OCI-LY7 (cell line): ENCODE results near the gene FHIT. TPM values are rescaled to one million over a fixed set of nuclear protein-coding genes. Genes with fewer than 3 reads are reported as not detected.

ENCODE experiments used
- BruUV-seq: library from RNA; stranded (reverse); fragments of 400-500 nt; replicated peaks from 2 replicates; lab custom pipeline; 2021; lab: Mats Ljungman, UMichigan
- CTCF ChIA-PET: fragments of 300-600 bp; sonication (Branson Sonifier 250); formaldehyde crosslinking; loops from one replicate; lab custom pipeline; 2022; ENCODE audit warnings: antibody characterized with exemption; ENCODE audit not compliant: unreplicated experiment; lab: Charles Lee
- POLR2A ChIA-PET: fragments of 300-600 bp; sonication (Branson Sonifier 250); formaldehyde crosslinking; loops from one replicate; lab custom pipeline; 2022; ENCODE audit warnings: antibody characterized with exemption; lab: Charles Lee
- DNase-seq: peaks from one replicate; pipeline ENCODE4 v3.0.0-alpha.2; 2015; ENCODE audit warnings: low spot score
- H2AFZ ChIP-seq: fragments of 200-600 bp; sonication (generic), shearing (Covaris generic); 2 replicates; pipeline ENCODE4 v1.6.1; 2014; ENCODE audit warnings: mild to moderate bottlenecking, antibody characterized with exemption, low read length, moderate library complexity
- H3K27ac ChIP-seq: fragments of 200-600 bp; sonication (generic); 2 replicates; pipeline ENCODE4 v1.5.1; 2014; ENCODE audit warnings: mixed run types, low read depth, mild to moderate bottlenecking, moderate library complexity, low read length, inconsistent platforms; ENCODE audit not compliant: poor library complexity, severe bottlenecking
- H3K36me3 ChIP-seq: fragments of 200-600 bp; sonication (generic); 2 replicates; pipeline ENCODE4 v1.6.1; 2014; ENCODE audit warnings: mild to moderate bottlenecking, antibody characterized with exemption, low read length, moderate library complexity, mixed read lengths; ENCODE audit not compliant: insufficient read depth
- H3K4me1 ChIP-seq: fragments of 200-600 bp; sonication (generic); 2 replicates; pipeline ENCODE4 v1.5.1; 2014; ENCODE audit warnings: mild to moderate bottlenecking, low read length; ENCODE audit not compliant: insufficient read depth, poor library complexity, severe bottlenecking
- H3K4me2 ChIP-seq: fragments of 200-600 bp; sonication (generic); 2 replicates; pipeline ENCODE4 v1.6.1; 2014; ENCODE audit warnings: mild to moderate bottlenecking, low read length
- H3K4me3 ChIP-seq: fragments of 200-600 bp; sonication (generic); 2 replicates; pipeline ENCODE4 v1.5.1; 2014; ENCODE audit warnings: mild to moderate bottlenecking, low read depth, low read length; ENCODE audit not compliant: poor library complexity, severe bottlenecking
- H3K79me2 ChIP-seq: fragments of 200-600 bp; sonication (generic); 2 replicates; pipeline ENCODE4 v1.6.1; 2016; ENCODE audit warnings: low read depth, mild to moderate bottlenecking, low read length, moderate library complexity, mixed read lengths; ENCODE audit not compliant: insufficient read depth
- H3K9me2 ChIP-seq: fragments of 200-600 bp; sonication (generic); 2 replicates; pipeline ENCODE4 v1.6.1; 2016; ENCODE audit warnings: mild to moderate bottlenecking, low read length, mixed read lengths; ENCODE audit not compliant: insufficient read depth
- H3K9me3 ChIP-seq: fragments of 200-600 bp; sonication (generic); 2 replicates; pipeline ENCODE4 v1.6.1; 2014; ENCODE audit warnings: mild to moderate bottlenecking, mixed run types, low read length, mixed read lengths
- H4K20me1 ChIP-seq: fragments of 200-600 bp; sonication (generic); 2 replicates; pipeline ENCODE4 v1.6.1; 2014; ENCODE audit warnings: mild to moderate bottlenecking, antibody characterized with exemption, low read length, moderate library complexity, mixed read lengths; ENCODE audit not compliant: insufficient read depth
- CTCF ChIP-seq: fragments of 200-600 bp; sonication (generic); conservative IDR thresholded peaks from 2 replicates; pipeline ENCODE4 v1.5.1; 2014; ENCODE audit warnings: mild to moderate bottlenecking, antibody characterized with exemption, low read length, moderate library complexity, mixed read lengths
- EZH2phosphoT487 ChIP-seq: fragments of 200-600 bp; sonication (generic); IDR thresholded peaks from 2 replicates; pipeline ENCODE4 v1.6.1; 2018; ENCODE audit warnings: low read depth, borderline replicate concordance, mild to moderate bottlenecking, mixed run types, antibody characterized with exemption, low read length, moderate library complexity, mixed read lengths
- intact Hi-C: fragments of 100-400 bp; cut with micrococcal nuclease; formaldehyde crosslinking; loops from one replicate; pipeline ENCODE4 v1.10.0; 2022; ENCODE audit not compliant: unreplicated experiment
- total RNA-seq, 2 experiments: library from RNA; depleted of rRNA in 1 of 2; stranded (reverse); fragments of >200 nt in 1 of 2; shearing (Covaris generic) in 1 of 2; gene quantifications; 2 replicates each; pipeline ENCODE4 v1.2.3, GENCODE V29; 2014 to 2022

FHIT gene
- total RNA-seq, 2 experiments from 2014 or later = 5.0 to 10.9 TPM

GRCh38 chr3:59746585-59746984 lies 1504.7 kb downstream of the FHIT start:
- ChIA-PET CTCF (no interaction called here), POLR2A (interaction anchor here (1.2 kb wide), 1 partner anchor 45 kb away, joined by 4 read pairs; no protein-coding TSS in a partner anchor)
- TF ChIP-seq CTCF (no peak), EZH2phosphoT487 (no peak)
- no peak overlapping the region for H2AFZ ChIP-seq
- H3K4me3 ChIP-seq = no peak overlapping the region
- no peaks in the 10 kb centered on the region for H3K9me3 ChIP-seq
- no peak overlapping the region for H3K27ac ChIP-seq
- no peak for DNase-seq
- BruUV-seq = no TSS peak
- intact Hi-C loops = no loop called here
- H3K36me3 ChIP-seq = no peaks in the 10 kb centered on the region
- H3K4me1 ChIP-seq = no peaks in the 10 kb centered on the region
- no peaks in the 10 kb centered on the region for H3K9me2 ChIP-seq
- H4K20me1 ChIP-seq = no peaks in the 10 kb centered on the region
- H3K79me2 ChIP-seq = no peaks in the 10 kb centered on the region
- H3K4me2 ChIP-seq = no peak overlapping the region

DNA sequence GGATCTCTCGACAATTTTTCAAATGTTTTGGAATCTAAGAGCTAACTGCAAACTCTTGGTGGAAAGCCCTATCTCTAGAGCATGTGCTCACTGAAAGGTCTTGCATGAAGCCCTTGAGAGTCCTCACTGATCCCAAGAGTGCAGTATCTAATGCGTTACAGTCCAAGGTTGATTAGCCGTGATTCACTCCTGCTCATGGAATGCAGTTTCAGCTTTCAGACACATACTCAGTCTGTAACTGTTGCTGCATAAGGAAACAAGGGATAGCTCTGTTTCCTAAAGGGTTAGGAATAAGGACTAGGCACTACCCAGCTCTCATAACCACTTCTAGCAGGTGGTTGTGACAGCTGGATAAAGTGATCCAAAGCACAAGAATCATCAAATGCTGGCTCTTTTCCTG lies 1514.0 kb downstream of the FHIT start:
- TF ChIP-seq EZH2phosphoT487 (no peak), CTCF (no peak)
- H3K4me2 ChIP-seq = no peak overlapping the region
- no peak overlapping the region for H3K4me3 ChIP-seq
- DNase-seq = no peak
- intact Hi-C loops = no loop called here
- H3K9me2 ChIP-seq = no peaks in the 10 kb centered on the region
- no peaks in the 10 kb centered on the region for H3K4me1 ChIP-seq
- no TSS peak for BruUV-seq
- no peaks in the 10 kb centered on the region for H3K9me3 ChIP-seq
- no peak overlapping the region for H3K27ac ChIP-seq
- no peaks in the 10 kb centered on the region for H3K79me2 ChIP-seq
- H3K36me3 ChIP-seq = no peaks in the 10 kb centered on the region
- H4K20me1 ChIP-seq = no peaks in the 10 kb centered on the region
- H2AFZ ChIP-seq = no peak overlapping the region
- POLR2A ChIA-PET = interaction anchor here (0.6 to 1.4 kb wide), 2 partner anchors 44 to 246 kb away, joined by 3 read pairs; no protein-coding TSS in a partner anchor
- CTCF ChIA-PET = no interaction called here

GRCh38 chr3:59734061-59734460 lies 1517.2 kb downstream of the FHIT start:
- Histone ChIP-seq H4K20me1 (no peaks in the 10 kb centered on the region), H3K4me3 (no peak overlapping the region), H3K9me3 (no peaks in the 10 kb centered on the region), H3K9me2 (no peaks in the 10 kb centered on the region), H3K36me3 (no peaks in the 10 kb centered on the region), H2AFZ (no peak overlapping the region), H3K4me1 (no peaks in the 10 kb centered on the region), H3K27ac (no peak overlapping the region), H3K4me2 (no peak overlapping the region), H3K79me2 (no peaks in the 10 kb centered on the region)
- no peak for TF ChIP-seq CTCF
- TF ChIP-seq EZH2phosphoT487 = no peak
- POLR2A ChIA-PET = interaction anchor here (0.7 to 1.7 kb wide), 3 partner anchors 12 to 27 kb away, joined by 3 to 4 read pairs (median 3); no protein-coding TSS in a partner anchor
- CTCF ChIA-PET = no interaction called here
- no TSS peak for BruUV-seq
- no peak for DNase-seq
- intact Hi-C loops = no loop called here
